IPS DF 19.7 (cell line): ENCODE results near the gene GAD1.

Experiments used
- DNase-seq: peaks from one replicate; pipeline ENCODE4 v3.0.0-alpha.2; 2013; ENCODE audit warnings: low read depth, low spot score

Gene GAD1

GRCh38 chr2:170845343-170845742 lies 28.7 kb downstream of the GAD1 start:
- no peak for DNase-seq

- DNase-seq, result no peak
Measured at GRCh38 chr2:170846314-170846713, 29.6 kb downstream of the GAD1 start.

GRCh38 chr2:170847716-170848115 lies 31.0 kb downstream of the GAD1 start:
- no peak for DNase-seq

- DNase-seq, result no peak
Measured at GRCh38 chr2:170848587-170848986, 31.9 kb downstream of the GAD1 start.

- DNase-seq, result no peak
Measured at GRCh38 chr2:170850251-170850650, 33.6 kb downstream of the GAD1 start.

- DNase-seq, result no peak
Measured at GRCh38 chr2:170851635-170852034, 34.9 kb downstream of the GAD1 start.

- no peak for DNase-seq
Measured at GRCh38 chr2:170856066-170856465, 39.4 kb downstream of the GAD1 start.

- DNase-seq, result no peak
Measured at GRCh38 chr2:170862286-170862902, 45.7 kb downstream of the GAD1 start.

- no peak for DNase-seq
Measured at GRCh38 chr2:170863087-170863486, 46.4 kb downstream of the GAD1 start.

- no peak for DNase-seq
Measured at GRCh38 chr2:170869036-170869435, 52.3 kb downstream of the GAD1 start.

- no peak for DNase-seq
Measured at GRCh38 chr2:170869461-170869860, 52.8 kb downstream of the GAD1 start.

- DNase-seq, result peak; percentile 23
Measured at GRCh38 chr2:170873035-170873692, 56.5 kb downstream of the GAD1 start.

GRCh38 chr2:170878066-170878465 lies 61.4 kb downstream of the GAD1 start:
- DNase-seq, result no peak

- DNase-seq, result no peak
Measured at GRCh38 chr2:170878505-170878904, 61.8 kb downstream of the GAD1 start.

- no peak for DNase-seq
Measured at GRCh38 chr2:170881840-170882239, 65.2 kb downstream of the GAD1 start.

GRCh38 chr2:170882758-170883157 lies 66.1 kb downstream of the GAD1 start:
- no peak for DNase-seq

- no peak for DNase-seq
Measured at GRCh38 chr2:170883683-170884082, 67.0 kb downstream of the GAD1 start.

- DNase-seq, result no peak
Measured at GRCh38 chr2:170885130-170885791, 68.6 kb downstream of the GAD1 start.

- DNase-seq, result no peak
Measured at GRCh38 chr2:170886386-170886785, 69.7 kb downstream of the GAD1 start.

GRCh38 chr2:170887496-170887895 lies 70.8 kb downstream of the GAD1 start:
- no peak for DNase-seq

- DNase-seq, result no peak
Measured at GRCh38 chr2:170887896-170888295, 71.2 kb downstream of the GAD1 start.

- DNase-seq, result no peak
Measured at GRCh38 chr2:170891893-170892292, 75.2 kb downstream of the GAD1 start.

GRCh38 chr2:170892391-170892951 lies 75.8 kb downstream of the GAD1 start:
- DNase-seq, result no peak
